Osteoblast (primary cell): ENCODE measurements around the gene POMP. TPM values are rescaled to one million over a fixed set of nuclear protein-coding genes. Genes with fewer than 3 reads are reported as not detected.

Source experiments
- DNase-seq: peaks from one replicate; pipeline ENCODE4 v3.0.0; 2011; ENCODE audit warnings: low spot score, mixed read lengths; ENCODE audit not compliant: insufficient read length; ENCODE audit errors: missing footprints
- H2AFZ ChIP-seq: 2 replicates; pipeline ENCODE4 v1.6.0; 2011; ENCODE audit warnings: mild to moderate bottlenecking, low read length
- H3K27ac ChIP-seq: 2 replicates; pipeline ENCODE4 v1.5.1; 2011; ENCODE audit warnings: mild to moderate bottlenecking, low read depth, low read length, moderate library complexity
- H3K27me3 ChIP-seq: 2 replicates; pipeline ENCODE4 v1.6.0; 2012; ENCODE audit warnings: mild to moderate bottlenecking, control low read depth, inconsistent platforms, low read length, moderate library complexity; ENCODE audit not compliant: insufficient read depth
- H3K36me3 ChIP-seq: 2 replicates; pipeline ENCODE4 v1.5.1; 2011; ENCODE audit warnings: mild to moderate bottlenecking, low read length, control low read depth, moderate library complexity; ENCODE audit not compliant: insufficient read depth
- H3K4me1 ChIP-seq: 2 replicates; pipeline ENCODE4 v1.5.1; 2011; ENCODE audit warnings: mild to moderate bottlenecking, low read length, control low read depth, moderate library complexity; ENCODE audit not compliant: insufficient read depth
- H3K4me2 ChIP-seq: 2 replicates; pipeline ENCODE4 v1.6.0; 2011; ENCODE audit warnings: mild to moderate bottlenecking, low read length; ENCODE audit not compliant: insufficient read depth
- H3K4me3 ChIP-seq: fragments of 200-600 bp; sonication (generic); 3 replicates; pipeline ENCODE4 v1.5.1; 2012; ENCODE audit warnings: mild to moderate bottlenecking, low read length, inconsistent platforms; ENCODE audit not compliant: insufficient read depth
- H3K79me2 ChIP-seq: 2 replicates; pipeline ENCODE4 v1.6.0; 2012; ENCODE audit warnings: mild to moderate bottlenecking, low read length, control low read depth, inconsistent platforms; ENCODE audit not compliant: insufficient read depth
- H3K9me3 ChIP-seq: 2 replicates; pipeline ENCODE4 v1.5.1; 2011; ENCODE audit warnings: low read depth, low read length, control low read depth
- H4K20me1 ChIP-seq: 2 replicates; pipeline ENCODE4 v1.6.0; 2012; ENCODE audit warnings: mild to moderate bottlenecking, low read length, control low read depth; ENCODE audit not compliant: insufficient read depth
- total RNA-seq: library from RNA; depleted of rRNA; stranded (reverse); fragments of >200 nt; gene quantifications from 2 replicates; pipeline ENCODE4 v1.2.3, GENCODE V29; 2012
- TF ChIP-seq, protein P1 (sequence below): IDR thresholded peaks from 2 replicates; pipeline ENCODE4 v1.5.1; 2011; ENCODE audit warnings: mild to moderate bottlenecking, low read depth, low read length, moderate library complexity; ENCODE audit errors: extremely low read depth

The POMP gene
- total RNA-seq, 1 donor: 73.1 TPM

DNA sequence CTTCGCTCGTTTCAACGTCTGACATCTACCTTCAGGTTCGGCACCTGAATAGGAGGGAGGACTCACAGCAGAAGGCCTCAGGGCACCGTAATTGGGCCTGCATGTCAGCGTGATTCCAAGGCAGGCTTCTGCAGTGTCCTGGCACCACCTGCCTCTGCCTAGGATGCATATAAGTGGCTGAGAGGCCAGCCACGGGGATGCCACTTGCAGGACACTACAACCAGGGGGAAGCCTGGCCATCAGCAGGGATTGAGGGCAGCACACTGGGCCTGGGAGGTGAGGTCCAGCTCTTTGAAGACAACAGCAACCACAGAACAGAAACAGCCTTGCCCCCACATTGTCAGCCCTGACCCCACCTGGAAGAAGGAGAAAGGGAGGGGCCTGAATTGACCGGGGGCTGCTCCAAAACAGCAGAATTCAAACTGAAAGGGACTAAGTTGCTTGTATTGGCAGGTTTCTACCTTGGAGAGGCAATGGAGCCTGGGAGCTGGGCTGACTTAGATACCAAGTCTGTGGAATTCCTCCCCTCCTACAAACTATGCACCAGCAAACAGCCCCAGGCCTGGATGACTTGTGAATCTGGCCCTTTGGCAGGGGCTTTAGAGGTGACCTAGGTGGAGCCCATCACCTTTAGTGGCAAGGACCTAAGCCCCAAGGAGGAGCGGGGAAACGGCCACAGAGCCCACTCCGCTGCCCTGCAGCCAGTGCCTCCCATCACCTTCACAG is 34.1 kb upstream of the POMP start:
- Histone ChIP-seq H3K4me1 (no peaks in the 10 kb centered on the region), H2AFZ (peak overlapping the region; percentile 27), H3K79me2 (no peaks in the 10 kb centered on the region), H4K20me1 (no peaks in the 10 kb centered on the region), H3K4me3 (no peak overlapping the region), H3K27ac (no peak overlapping the region), H3K4me2 (no peak overlapping the region), H3K36me3 (no peaks in the 10 kb centered on the region), H3K9me3 (no peaks in the 10 kb centered on the region), H3K27me3 (peaks cover 4% of the 10 kb centered on the region)
- TF ChIP-seq, protein P1, sequence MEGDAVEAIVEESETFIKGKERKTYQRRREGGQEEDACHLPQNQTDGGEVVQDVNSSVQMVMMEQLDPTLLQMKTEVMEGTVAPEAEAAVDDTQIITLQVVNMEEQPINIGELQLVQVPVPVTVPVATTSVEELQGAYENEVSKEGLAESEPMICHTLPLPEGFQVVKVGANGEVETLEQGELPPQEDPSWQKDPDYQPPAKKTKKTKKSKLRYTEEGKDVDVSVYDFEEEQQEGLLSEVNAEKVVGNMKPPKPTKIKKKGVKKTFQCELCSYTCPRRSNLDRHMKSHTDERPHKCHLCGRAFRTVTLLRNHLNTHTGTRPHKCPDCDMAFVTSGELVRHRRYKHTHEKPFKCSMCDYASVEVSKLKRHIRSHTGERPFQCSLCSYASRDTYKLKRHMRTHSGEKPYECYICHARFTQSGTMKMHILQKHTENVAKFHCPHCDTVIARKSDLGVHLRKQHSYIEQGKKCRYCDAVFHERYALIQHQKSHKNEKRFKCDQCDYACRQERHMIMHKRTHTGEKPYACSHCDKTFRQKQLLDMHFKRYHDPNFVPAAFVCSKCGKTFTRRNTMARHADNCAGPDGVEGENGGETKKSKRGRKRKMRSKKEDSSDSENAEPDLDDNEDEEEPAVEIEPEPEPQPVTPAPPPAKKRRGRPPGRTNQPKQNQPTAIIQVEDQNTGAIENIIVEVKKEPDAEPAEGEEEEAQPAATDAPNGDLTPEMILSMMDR: no peak
- DNase-seq: no peak

DNA sequence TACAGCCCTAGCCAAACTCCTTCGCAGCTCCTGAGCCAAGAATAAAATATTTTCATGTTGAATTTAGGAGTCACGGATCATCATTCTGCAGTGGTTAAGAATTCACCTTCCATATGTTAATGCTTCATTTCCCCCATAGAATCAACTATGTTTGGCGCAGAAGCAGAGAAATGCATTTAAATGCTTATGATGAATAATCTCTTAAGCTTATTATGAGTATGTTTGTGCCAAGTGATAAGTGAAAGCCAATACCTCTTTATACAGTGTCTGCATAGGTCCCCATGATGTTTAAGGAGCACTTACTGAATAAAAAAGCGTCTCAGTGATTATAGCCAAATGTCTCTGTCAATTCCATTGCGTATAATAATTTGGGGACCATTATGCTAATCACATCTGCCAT is 32.7 kb upstream of the POMP start:
- H3K27ac ChIP-seq: no peak overlapping the region
- no peak overlapping the region for H3K4me2 ChIP-seq
- no peaks in the 10 kb centered on the region for H3K9me3 ChIP-seq
- H3K36me3 ChIP-seq: no peaks in the 10 kb centered on the region
- no peaks in the 10 kb centered on the region for H4K20me1 ChIP-seq
- no peaks in the 10 kb centered on the region for H3K4me1 ChIP-seq
- peaks cover 4% of the 10 kb centered on the region for H3K27me3 ChIP-seq
- no peak overlapping the region for H2AFZ ChIP-seq
- TF ChIP-seq, protein P1: no peak
- H3K4me3 ChIP-seq: no peak overlapping the region
- no peak for DNase-seq
- no peaks in the 10 kb centered on the region for H3K79me2 ChIP-seq

DNA sequence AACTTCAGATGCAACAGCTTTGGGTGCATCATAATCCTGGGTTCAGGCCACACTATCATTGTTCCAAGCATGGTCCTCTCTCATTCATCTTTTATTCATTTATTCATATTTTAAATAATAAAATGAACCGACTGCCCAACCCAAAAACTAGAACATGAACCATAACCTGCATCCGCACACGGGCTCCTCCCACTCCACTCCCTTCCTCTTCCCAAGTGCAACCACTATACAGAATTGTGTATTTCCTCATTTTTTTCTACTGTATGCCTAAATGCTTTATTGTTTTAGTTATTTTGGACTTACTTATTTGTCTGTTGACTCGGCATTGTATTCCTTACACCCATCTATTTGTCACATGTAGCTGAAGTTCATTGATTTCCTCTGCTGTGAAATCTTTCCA is 30.7 kb upstream of the POMP start:
- no peak overlapping the region for H3K4me3 ChIP-seq
- H3K9me3 ChIP-seq: no peaks in the 10 kb centered on the region
- TF ChIP-seq, protein P1: no peak
- no peak overlapping the region for H3K4me2 ChIP-seq
- no peak overlapping the region for H3K27ac ChIP-seq
- H3K27me3 ChIP-seq: peaks cover 4% of the 10 kb centered on the region
- DNase-seq: no peak
- peaks cover 4% of the 10 kb centered on the region for H3K4me1 ChIP-seq
- no peaks in the 10 kb centered on the region for H3K79me2 ChIP-seq
- no peaks in the 10 kb centered on the region for H4K20me1 ChIP-seq
- no peaks in the 10 kb centered on the region for H3K36me3 ChIP-seq
- no peak overlapping the region for H2AFZ ChIP-seq

DNA sequence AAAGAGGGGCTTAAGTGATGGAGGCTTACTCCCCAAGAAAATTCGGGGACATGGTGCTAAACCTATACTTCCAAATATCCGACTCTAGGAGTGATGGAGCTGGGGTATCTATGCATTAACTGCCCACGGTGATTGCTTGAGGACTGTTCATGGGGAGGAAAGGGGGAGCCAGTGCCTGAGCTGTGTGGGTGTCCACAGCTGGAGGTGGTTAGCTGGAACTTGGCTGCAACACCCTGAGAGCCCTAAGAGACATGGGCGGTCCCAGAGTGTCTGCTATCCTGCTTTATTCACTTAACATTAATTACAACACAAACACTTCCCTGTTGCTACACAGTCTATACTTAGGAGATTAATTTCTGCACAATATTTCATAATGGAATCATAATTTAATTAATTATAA is 28.1 kb upstream of the POMP start:
- no peak for DNase-seq
- Histone ChIP-seq H2AFZ (no peak overlapping the region), H3K27me3 (peaks cover 4% of the 10 kb centered on the region), H3K4me3 (no peak overlapping the region), H3K27ac (no peak overlapping the region), H3K9me3 (no peaks in the 10 kb centered on the region), H3K4me1 (peaks cover 4% of the 10 kb centered on the region), H3K79me2 (no peaks in the 10 kb centered on the region), H3K4me2 (no peak overlapping the region), H3K36me3 (no peaks in the 10 kb centered on the region), H4K20me1 (no peaks in the 10 kb centered on the region)
- TF ChIP-seq, protein P1: no peak
